Stimulated activated CD4-positive, alpha-beta T cell treated with anti-CD3 and anti-CD28 coated beads, Interleukin-4, amount 100 ng/mL, for 1 hour (primary cell): ENCODE measurements around the gene SYMPK.
"Not testable (repeated sequence)": the region's sequence is repeated elsewhere in the genome, so short reads cannot be mapped to it uniquely, and the experiment has no call there.

Experiments
- DNase-seq: peaks from one replicate; pipeline ENCODE4 v3.0.0-alpha.2; 2020

SYMPK gene

DNA sequence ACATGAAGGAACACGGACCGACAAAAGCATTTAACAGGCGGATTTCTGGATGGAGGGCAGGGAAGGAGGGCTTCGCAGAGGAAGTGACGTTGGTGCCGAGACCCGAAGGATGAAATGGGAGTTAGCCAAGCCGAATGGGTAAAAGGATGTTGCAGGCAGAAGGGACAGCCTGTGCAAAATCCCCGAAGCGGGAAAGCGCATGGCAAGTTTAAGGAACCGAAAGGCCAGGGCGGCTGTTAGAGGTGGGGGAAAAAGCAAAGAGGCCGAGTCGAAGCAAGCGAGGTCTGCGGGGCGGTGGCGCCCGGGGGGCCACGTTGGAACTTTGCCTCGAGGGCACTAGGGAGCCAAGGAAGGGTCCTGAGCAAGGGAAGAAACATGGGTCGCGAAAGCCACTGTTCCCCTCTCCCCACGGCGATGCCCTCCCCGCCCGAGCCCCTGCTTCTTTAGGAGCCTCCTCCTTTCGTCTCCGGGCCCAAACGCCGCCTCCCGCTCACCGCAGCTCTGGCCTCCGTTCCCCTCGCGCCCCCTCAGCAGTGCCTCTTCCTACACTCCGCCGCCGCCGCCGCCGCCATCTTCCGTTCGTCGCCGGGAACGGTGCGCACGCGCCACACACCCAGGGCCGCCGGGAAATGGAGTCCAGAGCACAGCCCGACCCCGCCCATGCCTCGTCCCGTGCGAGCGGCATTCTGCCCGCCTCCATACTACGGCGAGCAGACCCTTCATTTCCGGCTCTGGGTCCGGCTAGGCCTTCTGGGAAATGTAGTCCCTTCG, at the start of gene SYMPK:
Gene SYMPK, minus strand, starts transcription at position 584 of the 771 bp plus-strand sequence. CDS start 8,652 bp downstream, outside the sequence.
- DNase-seq = peak; percentile 99

DNA sequence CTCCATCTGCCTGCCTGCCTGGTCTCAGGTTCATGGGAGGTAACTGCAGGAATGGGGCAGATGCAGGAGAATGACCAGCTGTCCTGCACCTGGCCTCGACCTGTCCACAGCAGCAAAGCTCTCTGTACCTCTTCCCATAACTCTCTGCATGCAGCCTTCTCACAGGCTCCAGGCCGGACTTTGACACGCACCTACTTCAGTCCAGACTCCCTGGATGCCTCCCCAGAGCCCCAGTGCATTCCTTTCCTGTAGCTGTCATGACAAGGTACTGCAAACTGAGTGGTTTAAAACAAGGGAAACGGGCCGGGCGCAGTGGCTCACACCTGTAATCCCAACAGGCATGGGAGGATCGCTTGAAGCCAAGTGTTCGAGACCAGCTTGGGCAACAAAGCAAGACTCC, 48.3 kb upstream of the SYMPK start:
- no peak for DNase-seq

DNA sequence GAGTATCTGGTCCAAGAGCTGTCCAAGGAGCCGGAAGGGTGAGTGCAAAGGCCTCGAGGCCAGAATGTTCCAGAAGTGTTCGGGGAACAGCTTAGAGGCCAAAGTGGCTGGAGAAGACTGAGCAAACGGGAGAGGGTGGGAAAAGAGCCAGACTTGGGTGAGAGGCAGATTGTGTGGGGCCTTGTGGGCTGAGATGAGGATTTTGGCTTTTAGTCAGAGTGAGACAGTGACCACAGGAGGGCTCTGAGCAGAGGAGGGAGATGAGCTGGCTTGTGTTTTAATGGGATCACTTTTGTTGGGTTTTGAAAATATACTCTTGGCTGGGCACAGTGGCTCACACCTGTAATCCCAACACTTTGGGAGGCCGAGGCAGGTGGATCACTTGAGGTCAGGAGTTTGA, 46.0 kb upstream of the SYMPK start:
- DNase-seq = no peak

DNA sequence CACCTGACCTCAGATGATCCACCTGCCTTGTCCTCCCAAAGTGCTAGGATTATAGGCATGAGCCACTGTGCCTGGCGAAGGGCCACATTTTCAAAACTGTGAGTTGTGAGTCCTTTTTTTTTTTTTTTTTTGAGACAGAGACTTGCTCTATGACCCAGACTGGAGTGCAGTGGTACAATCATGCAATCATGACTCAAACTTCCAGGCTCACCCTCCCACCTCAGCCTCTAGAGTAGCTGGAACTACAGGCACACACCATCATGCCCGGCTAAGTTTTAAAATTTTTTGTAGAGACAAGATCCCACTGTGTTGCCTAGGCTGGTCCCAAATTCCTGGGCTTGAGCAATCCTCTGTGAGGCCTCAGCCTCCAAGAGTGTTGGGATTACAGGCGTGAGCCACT, 43.3 kb upstream of the SYMPK start:
- no peak for DNase-seq

DNA sequence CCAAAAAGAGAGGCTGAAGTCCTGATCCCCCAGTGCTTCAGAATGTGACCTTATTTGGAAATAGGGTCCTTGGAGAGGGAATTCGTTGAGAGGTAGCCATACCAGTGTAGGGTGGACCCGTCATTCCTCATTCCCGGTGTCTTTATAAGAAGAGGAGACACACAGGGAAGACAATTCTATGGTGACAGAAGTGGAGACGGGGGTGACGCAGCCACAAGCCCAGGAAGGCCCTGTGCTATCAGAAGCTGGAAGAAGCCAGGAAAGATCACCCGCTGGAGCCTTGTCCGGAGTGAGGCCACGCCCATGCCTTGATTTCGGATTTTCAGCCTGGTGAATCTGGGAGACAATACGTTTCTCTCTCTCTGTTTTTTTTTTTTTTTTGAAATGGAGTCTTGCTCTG, 42.1 kb upstream of the SYMPK start:
- no peak for DNase-seq

DNA sequence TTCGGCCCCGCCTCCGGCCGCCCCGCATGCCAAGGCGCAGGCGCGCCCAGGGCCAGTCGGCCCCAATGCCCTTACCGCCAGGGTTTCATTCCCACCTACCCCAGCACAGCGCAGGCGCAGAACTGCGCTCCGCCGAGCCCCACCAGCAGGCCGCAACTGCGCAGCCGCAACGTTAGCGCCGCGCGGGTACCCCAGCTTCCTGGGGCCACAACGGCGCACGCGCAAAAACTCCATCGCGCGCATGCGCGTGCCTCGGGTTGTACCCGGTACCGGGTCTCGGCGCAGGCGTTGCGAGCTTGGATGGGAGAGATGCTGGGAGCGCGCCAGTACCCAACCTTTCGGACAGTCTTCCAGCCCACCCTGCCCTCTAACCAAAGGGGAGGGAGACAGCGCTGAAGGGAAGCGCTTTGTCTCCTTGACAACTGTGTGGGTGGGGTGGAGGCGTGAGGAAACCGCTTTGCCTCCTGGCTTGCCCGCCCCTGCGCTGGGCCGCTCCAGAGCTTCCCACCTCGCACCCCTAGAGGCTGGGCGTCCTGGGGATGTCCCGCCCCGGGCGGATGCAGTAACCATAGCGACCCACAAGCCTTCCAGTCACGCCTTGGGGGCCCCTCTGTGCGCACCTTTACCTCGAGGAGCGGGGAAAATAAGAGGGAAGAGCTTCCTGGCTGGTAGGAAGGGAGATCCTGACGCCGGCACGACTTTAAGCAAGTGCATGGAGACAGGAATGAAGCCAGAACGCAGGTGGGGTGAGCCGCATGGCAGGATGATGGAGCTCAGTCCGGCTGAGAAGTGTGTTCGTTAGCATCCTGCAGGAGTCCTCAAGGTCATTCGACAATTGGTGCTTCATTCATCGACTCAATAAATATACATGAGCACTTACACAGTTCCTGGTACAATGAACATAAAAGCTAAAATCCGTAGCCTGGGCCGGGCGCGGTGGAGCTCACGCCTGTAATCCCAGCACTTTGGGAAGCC, 40.0 kb upstream of the SYMPK start:
- peak; percentile 100 for DNase-seq

DNA sequence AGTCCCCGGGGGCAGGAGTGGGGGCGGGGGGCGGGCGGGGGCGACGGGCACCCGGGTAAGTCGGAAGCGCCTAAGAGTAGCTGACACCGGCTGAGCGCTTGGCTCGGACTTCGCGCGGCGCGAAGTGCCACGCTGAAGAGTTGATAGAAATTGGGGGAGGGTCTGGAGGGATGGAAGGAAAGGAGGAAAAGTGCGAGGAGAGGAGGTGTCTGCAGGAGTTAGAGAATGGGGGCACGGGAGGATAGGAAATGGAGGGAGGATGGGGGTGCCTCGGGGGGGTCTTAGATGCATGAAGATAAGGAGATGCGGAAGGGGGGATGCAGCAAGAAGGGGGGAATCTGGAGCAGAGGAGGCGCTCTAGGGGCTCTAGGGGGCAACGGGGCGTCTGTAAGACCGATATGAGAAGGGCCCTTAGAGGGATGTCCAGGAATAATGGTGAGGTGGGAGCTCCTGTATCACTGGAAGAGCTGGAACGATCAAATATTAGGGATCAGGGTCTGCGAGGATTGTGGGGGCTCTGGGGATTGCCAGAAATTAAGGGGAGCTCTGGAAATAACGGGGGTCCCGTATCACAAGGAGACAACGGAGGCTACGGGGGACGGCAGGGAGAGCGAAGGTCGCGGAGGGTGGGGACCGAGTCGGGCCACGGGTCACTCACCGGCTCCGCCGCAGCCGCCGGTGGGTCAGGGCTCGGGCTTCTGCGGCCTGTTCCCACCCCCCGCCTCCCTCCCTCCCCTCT, 39.1 kb upstream of the SYMPK start, which contains the start of gene MYPOP:
Gene MYPOP, minus strand, starts transcription at position 702 of the 739 bp plus-strand sequence. CDS start 840 bp downstream, outside the sequence.
- DNase-seq = peak; percentile 11

DNA sequence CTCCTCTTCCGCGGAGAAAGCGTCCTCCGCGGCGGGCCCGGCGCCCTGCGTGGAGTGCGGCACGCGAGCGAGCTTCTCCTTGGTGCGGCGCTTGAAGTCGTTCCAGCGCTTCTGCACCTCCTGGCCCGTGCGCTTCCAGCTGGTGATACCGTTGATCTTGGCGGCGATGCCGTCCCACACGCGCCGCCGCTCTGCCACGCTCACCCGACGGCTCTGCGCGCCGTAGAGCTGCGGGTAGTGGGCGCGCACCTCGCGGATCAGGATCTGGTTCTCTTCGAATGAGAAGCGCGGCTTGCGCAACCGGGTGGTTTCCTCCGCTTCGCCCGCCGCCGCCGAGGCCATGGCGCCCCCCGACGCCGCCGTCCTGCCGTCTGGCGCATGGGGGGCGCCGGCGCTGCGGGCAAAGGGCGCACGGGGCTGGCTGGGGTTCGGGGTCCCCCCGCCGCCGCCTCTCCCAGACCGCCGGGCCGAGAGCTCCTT, 38.5 kb upstream of the SYMPK start:
- DNase-seq = peak; percentile 44

DNA sequence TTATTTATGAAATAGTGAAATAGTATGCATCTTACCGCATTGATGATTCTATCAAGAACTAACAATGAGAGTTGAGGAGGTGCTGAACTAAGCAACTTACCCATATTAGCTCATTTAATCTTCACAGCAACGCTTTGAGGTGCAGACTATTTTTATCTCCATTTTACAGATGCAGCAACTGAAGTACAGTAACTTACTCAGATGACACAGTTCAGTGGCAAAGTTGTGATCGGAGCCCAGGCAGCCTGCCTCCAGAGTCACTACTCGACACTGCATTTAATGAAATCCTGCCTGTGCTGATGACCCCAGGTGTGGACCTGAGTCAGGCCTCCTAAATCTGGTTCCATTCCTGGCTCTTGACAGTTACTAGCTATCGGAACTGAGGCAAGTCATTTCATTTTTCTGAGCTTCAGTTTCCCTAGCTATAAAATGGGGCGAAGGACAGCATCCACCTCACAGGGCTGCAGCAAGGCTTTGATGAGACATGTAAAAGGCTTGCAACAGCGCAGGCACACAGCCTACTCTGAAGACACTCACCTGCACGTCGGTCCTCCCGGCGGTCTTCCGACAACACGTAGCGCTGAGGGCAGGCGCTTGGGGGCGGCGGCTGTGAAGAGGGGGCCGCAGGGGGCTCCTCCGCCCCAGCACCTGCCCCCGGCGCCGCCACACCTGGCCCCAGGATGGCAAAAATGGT, 37.9 kb upstream of the SYMPK start:
- DNase-seq = no peak

DNA sequence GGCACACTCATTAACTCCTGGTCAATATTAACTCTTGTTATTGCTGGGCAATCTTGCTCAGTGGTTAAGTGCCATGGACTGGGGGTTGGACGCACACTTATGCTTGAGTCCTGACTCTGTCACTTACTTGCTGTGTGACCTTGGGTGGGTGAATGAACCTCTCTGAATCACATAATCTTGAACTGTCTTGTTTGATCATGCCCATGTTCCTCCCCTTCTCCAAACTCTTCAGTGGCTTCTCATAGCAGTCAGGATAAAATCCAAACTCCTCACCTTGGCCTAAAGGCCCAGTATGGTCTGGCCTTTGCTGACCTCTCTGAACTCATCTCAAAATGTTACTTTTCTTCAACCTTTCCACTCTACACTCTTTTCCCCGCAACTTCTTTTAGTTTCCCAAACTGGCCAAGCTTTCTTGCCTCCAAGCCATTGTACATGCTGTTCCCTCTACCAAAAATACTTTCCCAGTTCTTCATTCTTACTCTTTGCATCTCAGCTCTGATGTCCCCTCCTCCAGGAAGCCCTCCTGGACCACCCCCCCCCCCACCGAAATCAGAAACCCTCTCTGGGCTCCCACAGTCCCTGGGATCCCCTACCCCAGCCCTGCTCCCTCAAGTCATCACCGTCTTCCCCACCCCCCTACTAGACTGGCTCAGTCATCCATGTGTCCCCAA, 37.1 kb upstream of the SYMPK start:
- DNase-seq = no peak

DNA sequence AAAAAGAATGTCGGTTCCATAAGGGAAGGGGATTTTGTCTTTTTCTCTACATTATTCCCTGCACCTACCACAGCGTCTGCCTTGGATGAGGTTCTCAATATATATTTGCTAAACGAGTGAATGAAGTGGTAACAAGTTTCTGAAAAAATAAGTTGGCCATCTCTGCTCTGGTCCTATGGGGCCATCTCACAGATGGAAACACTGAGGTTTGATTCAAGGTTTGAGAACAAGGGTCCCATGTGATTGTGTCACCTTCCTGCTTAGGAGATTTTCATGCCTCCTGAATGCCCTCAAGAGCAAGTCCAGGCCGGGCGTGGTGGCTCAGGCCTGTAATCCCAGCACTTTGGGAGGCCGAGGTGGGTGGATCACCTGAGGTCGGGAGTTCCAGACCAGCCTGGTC, 36.3 kb upstream of the SYMPK start:
- DNase-seq = no peak

DNA sequence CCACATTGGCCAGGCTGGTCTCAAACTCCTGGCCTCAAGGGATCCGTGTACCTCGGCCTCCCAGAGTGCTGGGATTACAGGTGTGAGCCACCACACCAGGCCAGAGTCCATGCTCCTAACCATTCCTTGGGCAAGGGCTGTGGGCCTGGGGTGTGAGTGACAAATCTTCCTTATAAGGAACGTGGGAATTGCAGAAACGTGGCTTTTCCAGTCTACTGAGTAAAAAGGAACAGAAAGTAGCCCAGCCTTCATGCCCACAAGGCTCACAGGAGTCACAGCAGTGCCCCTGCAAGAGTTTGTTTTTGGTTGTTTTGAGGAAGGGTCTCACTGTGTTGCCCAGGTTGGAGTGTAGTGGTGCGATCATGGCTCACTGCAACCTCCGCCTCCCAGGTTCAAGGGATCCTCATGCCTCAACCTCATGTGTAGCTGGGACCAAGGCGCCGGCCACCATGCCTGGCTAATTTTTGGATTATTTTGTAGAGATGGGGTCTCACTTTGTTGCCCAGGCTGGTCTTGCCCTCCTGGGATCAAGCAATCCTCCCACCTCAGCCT, 34.4 kb upstream of the SYMPK start:
- DNase-seq = no peak

DNA sequence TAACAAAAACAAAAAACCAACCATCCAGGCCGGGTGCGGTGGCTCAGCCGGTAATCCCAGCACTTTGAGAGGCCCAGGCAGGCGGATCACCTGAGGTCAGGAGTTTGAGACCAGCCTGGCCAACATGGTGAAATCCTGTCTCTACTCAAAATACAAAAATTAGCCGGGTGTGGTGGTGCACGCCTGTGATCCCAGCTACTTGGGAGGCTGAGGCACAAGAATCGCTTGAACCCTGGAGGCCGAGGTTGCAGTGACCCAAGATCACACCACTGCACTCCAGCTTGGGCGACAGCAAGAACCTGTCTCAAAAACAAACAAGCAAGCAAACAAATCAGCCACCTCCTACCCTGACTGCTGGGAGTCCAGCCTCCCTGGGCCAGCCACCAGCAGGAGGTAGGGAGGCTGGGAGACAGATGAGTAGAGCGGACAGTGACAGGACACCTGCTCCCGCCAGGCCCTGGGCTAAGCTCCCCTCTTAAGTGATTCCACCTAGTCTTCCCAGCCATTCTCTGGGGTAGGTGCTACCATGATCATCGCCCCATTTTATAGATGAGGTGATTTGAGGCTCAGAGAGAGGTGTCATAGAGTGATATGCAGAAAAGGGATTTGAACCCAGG, 33.1 kb upstream of the SYMPK start:
- not testable (repeated sequence) for DNase-seq

DNA sequence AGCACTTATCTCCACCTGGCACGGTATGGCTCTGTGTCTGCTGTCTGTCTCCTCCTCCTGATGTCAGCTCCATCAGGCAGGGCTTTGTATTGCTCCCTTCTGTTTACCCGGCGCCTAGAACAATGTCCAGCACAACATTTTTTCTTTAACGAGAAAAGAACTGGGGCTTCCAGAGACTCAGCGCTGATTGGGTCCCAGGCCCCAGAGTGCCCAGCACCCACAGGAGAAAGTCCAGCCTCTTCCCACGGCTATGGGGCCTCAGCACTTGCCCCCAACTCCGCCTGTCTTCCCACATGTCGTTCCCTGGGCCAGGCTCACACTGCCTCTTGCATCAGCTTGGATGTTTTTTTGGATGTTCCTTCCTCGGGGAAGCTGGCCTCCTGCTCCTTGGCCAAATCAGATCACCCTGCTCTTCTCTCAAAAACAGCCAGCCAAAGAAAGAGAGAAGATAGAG, 32.6 kb upstream of the SYMPK start:
- no peak for DNase-seq

DNA sequence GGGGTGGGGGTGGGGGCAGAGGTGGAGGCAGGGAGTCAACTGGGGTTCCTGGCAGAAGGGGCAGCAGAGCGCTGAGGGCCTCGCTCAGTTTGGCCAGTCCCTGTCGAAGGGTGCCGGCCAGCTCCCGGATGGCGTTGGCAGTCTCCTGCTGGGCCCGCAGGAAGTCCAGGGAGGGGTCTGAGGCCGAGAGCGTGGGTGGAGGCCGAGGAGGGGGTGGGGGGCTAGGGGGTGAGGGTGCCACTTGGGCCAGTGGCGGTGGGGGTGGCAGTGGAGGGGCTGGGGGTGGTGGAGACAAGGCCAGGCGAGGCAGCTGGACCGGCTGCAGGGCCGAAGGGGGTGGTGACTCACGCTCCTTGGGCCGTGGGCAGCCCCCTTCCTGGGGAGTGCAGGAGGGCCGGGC, 27.9 kb upstream of the SYMPK start:
- no peak for DNase-seq

DNA sequence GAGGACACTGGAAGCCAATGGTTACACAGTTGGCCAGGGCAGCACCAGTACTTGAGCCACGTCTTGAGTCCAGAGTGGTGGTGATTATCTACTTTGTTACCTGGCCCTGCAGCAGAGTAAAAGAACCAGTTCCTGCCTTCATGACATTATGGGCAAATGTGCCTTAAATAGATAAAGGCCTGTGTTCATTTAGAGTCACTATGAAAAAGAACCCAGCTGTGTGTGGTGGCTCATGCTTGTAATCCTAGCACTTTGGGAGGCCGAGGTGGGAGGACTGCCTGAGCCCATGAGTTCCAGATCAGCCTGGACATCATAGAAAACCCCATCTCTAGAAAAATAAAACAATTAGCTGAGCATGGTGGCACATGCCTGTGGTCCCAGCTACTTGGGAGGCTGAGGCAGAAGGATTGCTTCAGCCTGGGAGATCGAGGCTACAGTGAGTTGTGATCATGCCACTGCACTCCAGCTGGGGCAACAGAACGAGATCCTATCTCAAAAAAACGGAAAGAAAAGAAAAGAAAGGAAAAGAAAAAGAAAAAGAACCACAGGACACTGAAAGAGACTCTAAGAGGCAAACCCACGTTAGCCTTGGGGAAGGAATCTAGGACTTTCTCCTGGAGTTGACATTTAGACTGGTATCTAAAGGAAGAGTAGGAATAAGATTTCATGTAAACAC, 26.4 kb upstream of the SYMPK start:
- no peak for DNase-seq

DNA sequence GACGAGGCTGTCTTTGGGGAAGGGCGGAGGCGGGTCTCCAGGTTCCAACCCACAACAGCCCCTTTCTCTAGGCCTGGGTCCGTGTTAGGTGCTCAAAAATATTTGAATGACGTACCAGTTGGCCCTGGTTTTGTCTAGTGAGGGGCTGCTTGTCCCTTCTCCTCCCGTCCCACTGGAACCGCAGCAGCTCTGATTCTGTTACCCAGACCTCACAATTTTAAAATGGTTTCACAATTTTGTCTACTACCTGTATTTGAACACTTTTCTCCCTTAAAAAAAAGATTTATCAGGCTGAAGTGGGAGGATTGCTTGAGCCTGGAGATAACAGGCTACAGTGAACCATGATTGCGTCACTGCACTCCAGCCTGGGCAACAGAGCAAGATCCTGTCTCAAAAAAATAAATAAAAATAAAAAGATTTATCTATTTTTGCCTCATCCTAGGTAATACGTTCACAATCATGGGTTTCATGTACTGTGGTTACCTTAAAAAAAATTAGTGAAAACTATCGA, 24.3 kb upstream of the SYMPK start:
- no peak for DNase-seq

DNA sequence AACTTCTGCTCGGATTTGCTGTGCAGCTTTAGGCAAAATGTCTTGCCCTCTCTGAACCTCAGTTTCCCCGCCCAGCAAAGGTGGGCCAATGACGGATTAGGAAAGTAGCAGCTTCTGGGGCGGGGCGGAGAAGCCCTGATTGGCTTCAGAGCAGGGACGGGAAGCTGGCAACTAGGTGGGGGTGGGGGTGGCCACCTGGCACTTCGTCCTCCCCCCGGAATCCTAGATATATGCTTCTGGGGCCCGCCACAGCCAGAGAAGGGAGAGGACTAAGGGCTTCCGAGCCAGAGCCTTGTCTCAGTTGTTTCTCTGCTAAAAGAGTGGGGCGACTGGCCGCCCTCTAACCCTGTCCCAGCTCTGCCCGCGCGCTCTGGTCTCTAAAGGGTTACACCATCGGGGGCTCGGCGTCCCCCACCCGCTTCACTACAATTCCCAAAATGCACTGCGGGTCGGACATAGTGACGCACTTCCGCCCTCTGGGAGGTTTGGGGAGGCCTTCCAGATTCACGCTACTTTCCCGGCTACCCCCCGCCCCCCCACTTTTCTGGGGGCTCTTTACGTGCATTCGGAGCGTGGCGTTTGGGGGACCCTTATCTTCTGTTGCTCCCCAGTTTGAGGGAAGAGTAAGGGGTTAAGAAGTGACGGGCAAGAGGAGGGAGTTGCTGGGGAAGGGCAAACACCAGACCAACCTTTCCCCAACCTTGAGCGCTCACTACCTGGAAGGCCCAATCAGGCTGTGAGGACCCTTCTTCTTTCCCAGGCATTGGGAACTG, 23.7 kb upstream of the SYMPK start:
- peak; percentile 85 for DNase-seq
